Trophoblast cell (in vitro differentiated cells and primary cell): ENCODE data around the gene SGCD. TPM values are rescaled to one million over a fixed set of nuclear protein-coding genes. Genes with fewer than 3 reads are reported as not detected.

Source experiments
- DNase-seq, 2 donors: peaks; one replicate each; pipeline ENCODE4 v3.0.0-alpha.2; 2016
- H2AFZ ChIP-seq: 2 replicates; pipeline ENCODE4 v1.6.1; 2013; ENCODE audit warnings: low read length, moderate library complexity, mild to moderate bottlenecking; ENCODE audit not compliant: insufficient read depth, poor library complexity
- H2AK5ac ChIP-seq: 2 replicates; pipeline ENCODE4 v1.6.1; 2013; ENCODE audit warnings: mild to moderate bottlenecking, low read length
- H2BK120ac ChIP-seq: 2 replicates; pipeline ENCODE4 v1.6.1; 2013; ENCODE audit warnings: low read length, mild to moderate bottlenecking, moderate library complexity; ENCODE audit not compliant: insufficient read depth, poor library complexity
- H2BK12ac ChIP-seq: 2 replicates; pipeline ENCODE4 v1.6.1; 2013; ENCODE audit warnings: mild to moderate bottlenecking, low read length, moderate library complexity
- H2BK5ac ChIP-seq: 2 replicates; pipeline ENCODE4 v1.6.1; 2013; ENCODE audit warnings: low read length, low read depth, moderate library complexity, mild to moderate bottlenecking; ENCODE audit not compliant: poor library complexity
- H3K14ac ChIP-seq: 2 replicates; pipeline ENCODE4 v1.6.1; 2013; ENCODE audit warnings: mild to moderate bottlenecking, low read length
- H3K18ac ChIP-seq: 2 replicates; pipeline ENCODE4 v1.6.1; 2013; ENCODE audit warnings: mild to moderate bottlenecking, low read length
- H3K23ac ChIP-seq: 2 replicates; pipeline ENCODE4 v1.6.1; 2013; ENCODE audit warnings: low read length
- H3K27ac ChIP-seq: 2 replicates; pipeline ENCODE4 v1.5.1; 2013; ENCODE audit warnings: low read depth, mild to moderate bottlenecking, inconsistent platforms, low read length, moderate library complexity
- H3K27me3 ChIP-seq: 2 replicates; pipeline ENCODE4 v1.6.1; 2013; ENCODE audit warnings: inconsistent platforms, mild to moderate bottlenecking, low read length, moderate library complexity; ENCODE audit not compliant: insufficient read depth
- H3K36me3 ChIP-seq, 2 experiments: 1 replicate in 1 of 2; 2 replicates in 1 of 2; pipeline ENCODE4 v1.6.1; 2013; ENCODE audit warnings: low read length in 2 of 2, mild to moderate bottlenecking in 2 of 2, moderate library complexity in 1 of 2; ENCODE audit not compliant: insufficient read depth in 2 of 2, control insufficient read depth in 1 of 2
- H3K4ac ChIP-seq: 2 replicates; pipeline ENCODE4 v1.6.1; 2013; ENCODE audit warnings: low read depth, mild to moderate bottlenecking, low read length, moderate library complexity
- H3K4me1 ChIP-seq, 2 experiments: 1 replicate in 1 of 2; 2 replicates in 1 of 2; pipeline ENCODE4 v1.6.1; 2013; ENCODE audit warnings: low read length in 2 of 2, mild to moderate bottlenecking in 2 of 2, moderate library complexity in 1 of 2; ENCODE audit not compliant: insufficient read depth in 2 of 2, control insufficient read depth in 1 of 2
- H3K4me2 ChIP-seq: 2 replicates; pipeline ENCODE4 v1.6.1; 2013; ENCODE audit warnings: inconsistent platforms, mild to moderate bottlenecking, low read length, moderate library complexity
- H3K4me3 ChIP-seq: 2 replicates; pipeline ENCODE4 v1.5.1; 2013; ENCODE audit warnings: mild to moderate bottlenecking, low read depth, low read length, inconsistent platforms
- H3K79me1 ChIP-seq: one replicate; pipeline ENCODE4 v1.6.1; 2013; ENCODE audit warnings: low read length
- H3K79me2 ChIP-seq: 2 replicates; pipeline ENCODE4 v1.6.1; 2013; ENCODE audit warnings: low read length, mild to moderate bottlenecking; ENCODE audit not compliant: control insufficient read depth, insufficient read depth, poor library complexity
- H3K9ac ChIP-seq: 2 replicates; pipeline ENCODE4 v1.6.1; 2013; ENCODE audit warnings: mild to moderate bottlenecking, low read length
- H3K9me3 ChIP-seq: 2 replicates; pipeline ENCODE4 v1.6.1; 2013; ENCODE audit warnings: low read depth, mild to moderate bottlenecking, control low read depth, inconsistent platforms, low read length; ENCODE audit not compliant: insufficient read depth
- H4K12ac ChIP-seq: 2 replicates; pipeline ENCODE4 v1.6.1; 2013; ENCODE audit warnings: low read depth, mild to moderate bottlenecking, low read length, moderate library complexity
- H4K8ac ChIP-seq: 2 replicates; pipeline ENCODE4 v1.6.1; 2013; ENCODE audit warnings: low read depth, mild to moderate bottlenecking, low read length, moderate library complexity
- H4K91ac ChIP-seq: one replicate; pipeline ENCODE4 v1.6.1; 2013; ENCODE audit warnings: low read depth, mild to moderate bottlenecking, low read length, moderate library complexity
- WGBS: extraction: QIAGEN DNeasy Blood & Tissue Kit; methylation state at CpG from one replicate; pipeline ENCODE4 v1.1.7; 2013; ENCODE audit warnings: missing lambda C conversion rate; ENCODE audit not compliant: insufficient read length, insufficient coverage; ENCODE audit errors: extremely low coverage; 5-methylcytosine and 5-hydroxymethylcytosine counted together
- polyA plus RNA-seq: library from polyadenylated mRNA; stranded (reverse); fragments of 200-250 nt; gene quantifications from 2 replicates; pipeline ENCODE4 v1.2.3, GENCODE V29; 2013

Gene SGCD
- 0.07 and 0.15 TPM in 2 replicates for polyA plus RNA-seq

- H4K8ac ChIP-seq: no peak within 1 kb of the TSS
Measured at GRCh38 chr5:156326718-156327259, at the start of gene SGCD. TSS of gene SGCD (plus strand) at chr5:156327164.

GRCh38 chr5:156277290-156277689, 49.7 kb upstream of the SGCD start:
- no CpG with 5 or more reads among the region's 2 CpGs for WGBS
- Histone ChIP-seq H3K9ac (no peak overlapping the region), H2BK5ac (no peak overlapping the region)

More at GRCh38 chr5:156326718-156327259, at the start of gene SGCD:
- Histone ChIP-seq H3K27me3 (no peaks in the 10 kb centered on the region), H4K12ac (no peak within 1 kb of the TSS), H2AK5ac (no peak within 1 kb of the TSS), H4K91ac (no peak within 1 kb of the TSS), H3K18ac (no peak within 1 kb of the TSS), H3K4ac (no peak within 1 kb of the TSS), H3K4me1 (no peaks in the 10 kb centered on the region), H2BK12ac (no peak within 1 kb of the TSS), H3K27ac (no peak within 1 kb of the TSS), H3K9ac (no peak within 1 kb of the TSS), H3K79me1 (no peaks in the 10 kb centered on the region), H3K14ac (no peak within 1 kb of the TSS), H3K4me2 (no peak within 1 kb of the TSS), H3K4me3 (no peak within 1 kb of the TSS), H3K9me3 (no peaks in the 10 kb centered on the region), H2AFZ (no peak within 1 kb of the TSS), H2BK5ac (no peak within 1 kb of the TSS), H3K23ac (no peak within 1 kb of the TSS), H3K36me3 (no peaks in the 10 kb centered on the region), H3K79me2 (no peaks in the 10 kb centered on the region), H2BK120ac (no peak within 1 kb of the TSS)
- WGBS: no CpG with 5 or more reads among the region's 18 CpGs
- DNase-seq: no peak

GRCh38 chr5:156295431-156295830, 31.5 kb upstream of the SGCD start:
- H3K79me2 ChIP-seq: no peaks in the 10 kb centered on the region
- no peak overlapping the region for H4K8ac ChIP-seq
- no peaks in the 10 kb centered on the region for H3K4me1 ChIP-seq
- H3K14ac ChIP-seq: no peak overlapping the region
- H3K4ac ChIP-seq: no peak overlapping the region
- no peak overlapping the region for H3K4me2 ChIP-seq
- H3K18ac ChIP-seq: no peak overlapping the region
- H3K23ac ChIP-seq: no peak overlapping the region
- H3K9ac ChIP-seq: no peak overlapping the region
- no peak overlapping the region for H4K91ac ChIP-seq
- no peak overlapping the region for H4K12ac ChIP-seq
- no peak overlapping the region for H3K27ac ChIP-seq
- H2AFZ ChIP-seq: no peak overlapping the region
- H2BK120ac ChIP-seq: no peak overlapping the region
- no peaks in the 10 kb centered on the region for H3K79me1 ChIP-seq
- H3K4me3 ChIP-seq: no peak overlapping the region
- no peak overlapping the region for H2BK12ac ChIP-seq
- no peak for DNase-seq
- WGBS: no CpG with 5 or more reads among the region's 1 CpG
- H2BK5ac ChIP-seq: no peak overlapping the region
- no peak overlapping the region for H2AK5ac ChIP-seq
- H3K36me3 ChIP-seq: no peaks in the 10 kb centered on the region
- no peaks in the 10 kb centered on the region for H3K9me3 ChIP-seq
- no peaks in the 10 kb centered on the region for H3K27me3 ChIP-seq

More at GRCh38 chr5:156277290-156277689, 49.7 kb upstream of the SGCD start:
- H4K91ac ChIP-seq: no peak overlapping the region
- no peak for DNase-seq
- H3K4me2 ChIP-seq: no peak overlapping the region
- no peak overlapping the region for H3K27ac ChIP-seq
- H3K23ac ChIP-seq: no peak overlapping the region
- no peaks in the 10 kb centered on the region for H3K4me1 ChIP-seq
- no peak overlapping the region for H2BK120ac ChIP-seq
- H3K4ac ChIP-seq: no peak overlapping the region
- no peak overlapping the region for H3K18ac ChIP-seq
- no peak overlapping the region for H2BK12ac ChIP-seq
- H3K9me3 ChIP-seq: no peaks in the 10 kb centered on the region
- no peak overlapping the region for H4K8ac ChIP-seq
- no peaks in the 10 kb centered on the region for H3K79me2 ChIP-seq
- H3K36me3 ChIP-seq: no peaks in the 10 kb centered on the region
- no peak overlapping the region for H3K4me3 ChIP-seq
- no peak overlapping the region for H2AFZ ChIP-seq
- H3K27me3 ChIP-seq: no peaks in the 10 kb centered on the region
- no peaks in the 10 kb centered on the region for H3K79me1 ChIP-seq
- H3K14ac ChIP-seq: no peak overlapping the region
- no peak overlapping the region for H2AK5ac ChIP-seq
- H4K12ac ChIP-seq: no peak overlapping the region

GRCh38 chr5:156310115-156310514, 16.8 kb upstream of the SGCD start:
- Histone ChIP-seq H2BK120ac (no peak overlapping the region), H2AFZ (no peak overlapping the region), H3K27ac (no peak overlapping the region), H3K9me3 (peaks cover 5% of the 10 kb centered on the region), H3K79me2 (no peaks in the 10 kb centered on the region), H3K4me3 (no peak overlapping the region), H2BK12ac (no peak overlapping the region), H3K36me3 (no peaks in the 10 kb centered on the region), H3K79me1 (no peaks in the 10 kb centered on the region), H4K91ac (no peak overlapping the region), H4K12ac (no peak overlapping the region), H3K23ac (no peak overlapping the region), H3K4me2 (no peak overlapping the region), H3K27me3 (no peaks in the 10 kb centered on the region), H2AK5ac (no peak overlapping the region), H2BK5ac (no peak overlapping the region), H3K14ac (no peak overlapping the region), H3K4ac (no peak overlapping the region), H3K18ac (no peak overlapping the region), H4K8ac (no peak overlapping the region), H3K4me1 (no peaks in the 10 kb centered on the region), H3K9ac (no peak overlapping the region)
- DNase-seq: no peak
- no CpG with 5 or more reads among the region's 4 CpGs for WGBS
